Fibroblast of lung (primary cell): ENCODE measurements around the gene OR2V1.
"Not testable (repeated sequence)": the region's sequence is repeated elsewhere in the genome, so short reads cannot be mapped to it uniquely, and the experiment has no call there.

Experiments used
- EZH2 ChIP-seq: IDR thresholded peaks from 2 replicates; pipeline ENCODE4 v1.5.1; 2012; ENCODE audit warnings: low read length, control low read depth, mild to moderate bottlenecking; ENCODE audit errors: missing control alignments
- TF ChIP-seq, protein P1 (sequence below), 2 donors: IDR thresholded peaks in 1 of 2; conservative IDR thresholded peaks in 1 of 2; 1 replicate in 1 of 2; 2 replicates in 1 of 2; pipeline ENCODE4 v1.5.1; 2011 to 2012; ENCODE audit warnings: low read length in 2 of 2, control low read depth in 1 of 2, inconsistent platforms in 1 of 2, low read depth in 1 of 2, mild to moderate bottlenecking in 1 of 2

DNA sequence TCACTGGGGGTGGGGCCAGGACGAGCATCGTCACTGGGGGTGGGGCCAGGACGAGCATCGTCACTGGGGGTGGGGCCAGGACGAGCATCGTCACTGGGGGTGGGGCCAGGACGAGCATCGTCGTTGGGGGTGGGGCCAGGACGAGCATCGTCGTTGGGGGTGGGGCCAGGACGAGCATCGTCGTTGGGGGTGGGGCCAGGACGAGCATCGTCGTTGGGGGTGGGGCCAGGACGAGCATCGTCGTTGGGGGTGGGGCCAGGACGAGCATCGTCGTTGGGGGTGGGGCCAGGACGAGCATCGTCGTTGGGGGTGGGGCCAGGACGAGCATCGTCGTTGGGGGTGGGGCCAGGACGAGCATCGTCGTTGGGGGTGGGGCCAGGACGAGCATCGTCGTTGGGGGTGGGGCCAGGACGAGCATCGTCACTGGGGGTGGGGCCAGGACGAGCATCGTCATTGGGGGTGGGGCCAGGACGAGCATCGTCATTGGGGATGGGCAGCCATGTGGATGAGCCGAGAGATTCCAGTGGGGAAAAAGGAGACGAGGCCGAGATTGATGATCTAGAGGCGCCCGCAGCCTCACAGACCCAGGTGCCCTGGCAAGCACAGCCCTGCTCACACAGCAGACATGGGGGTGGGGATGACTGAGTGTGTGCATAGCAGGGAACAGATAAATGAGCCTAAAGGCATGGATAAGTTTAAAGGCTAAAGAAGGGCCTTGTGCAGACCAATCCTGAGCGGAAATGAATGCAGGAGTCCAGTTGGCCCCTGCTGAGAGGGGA lies 30.0 kb upstream of the OR2V1 start:
- TF ChIP-seq, protein P1, sequence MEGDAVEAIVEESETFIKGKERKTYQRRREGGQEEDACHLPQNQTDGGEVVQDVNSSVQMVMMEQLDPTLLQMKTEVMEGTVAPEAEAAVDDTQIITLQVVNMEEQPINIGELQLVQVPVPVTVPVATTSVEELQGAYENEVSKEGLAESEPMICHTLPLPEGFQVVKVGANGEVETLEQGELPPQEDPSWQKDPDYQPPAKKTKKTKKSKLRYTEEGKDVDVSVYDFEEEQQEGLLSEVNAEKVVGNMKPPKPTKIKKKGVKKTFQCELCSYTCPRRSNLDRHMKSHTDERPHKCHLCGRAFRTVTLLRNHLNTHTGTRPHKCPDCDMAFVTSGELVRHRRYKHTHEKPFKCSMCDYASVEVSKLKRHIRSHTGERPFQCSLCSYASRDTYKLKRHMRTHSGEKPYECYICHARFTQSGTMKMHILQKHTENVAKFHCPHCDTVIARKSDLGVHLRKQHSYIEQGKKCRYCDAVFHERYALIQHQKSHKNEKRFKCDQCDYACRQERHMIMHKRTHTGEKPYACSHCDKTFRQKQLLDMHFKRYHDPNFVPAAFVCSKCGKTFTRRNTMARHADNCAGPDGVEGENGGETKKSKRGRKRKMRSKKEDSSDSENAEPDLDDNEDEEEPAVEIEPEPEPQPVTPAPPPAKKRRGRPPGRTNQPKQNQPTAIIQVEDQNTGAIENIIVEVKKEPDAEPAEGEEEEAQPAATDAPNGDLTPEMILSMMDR (conservative IDR thresholded peaks at IDR 0.05 in 1 of 2, IDR thresholded peaks at IDR 0.05 in 1 of 2; ENCODE audit: low read depth in 1 of 2, low read length in 2 of 2) = not testable (repeated sequence)
- TF ChIP-seq EZH2 = not testable (repeated sequence)
